Esophagus mucosa (tissue), 1 donor: ENCODE measurements around the gene BMP4. TPM values are rescaled to one million over a fixed set of nuclear protein-coding genes. Genes with fewer than 3 reads are reported as not detected.
A peak's percentile ranks its signal among the peaks of the same experiment; 100 is the strongest.
"Not testable (repeated sequence)": the region's sequence is repeated elsewhere in the genome, so short reads cannot be mapped to it uniquely, and the experiment has no call there.

Experiments
- ATAC-seq: fragments of 200-7000 bp; cut with Tn5 transposase; one replicate; pipeline ENCODE4 v1.9.1; 2020
- total RNA-seq: library from RNA; stranded (reverse); gene quantifications from one replicate; pipeline ENCODE4 v1.2.4, GENCODE V29; 2023
- donor health status: DM: yes; HTN: yes; CAD: no.

The BMP4 gene
- total RNA-seq: 2.0 TPM

DNA sequence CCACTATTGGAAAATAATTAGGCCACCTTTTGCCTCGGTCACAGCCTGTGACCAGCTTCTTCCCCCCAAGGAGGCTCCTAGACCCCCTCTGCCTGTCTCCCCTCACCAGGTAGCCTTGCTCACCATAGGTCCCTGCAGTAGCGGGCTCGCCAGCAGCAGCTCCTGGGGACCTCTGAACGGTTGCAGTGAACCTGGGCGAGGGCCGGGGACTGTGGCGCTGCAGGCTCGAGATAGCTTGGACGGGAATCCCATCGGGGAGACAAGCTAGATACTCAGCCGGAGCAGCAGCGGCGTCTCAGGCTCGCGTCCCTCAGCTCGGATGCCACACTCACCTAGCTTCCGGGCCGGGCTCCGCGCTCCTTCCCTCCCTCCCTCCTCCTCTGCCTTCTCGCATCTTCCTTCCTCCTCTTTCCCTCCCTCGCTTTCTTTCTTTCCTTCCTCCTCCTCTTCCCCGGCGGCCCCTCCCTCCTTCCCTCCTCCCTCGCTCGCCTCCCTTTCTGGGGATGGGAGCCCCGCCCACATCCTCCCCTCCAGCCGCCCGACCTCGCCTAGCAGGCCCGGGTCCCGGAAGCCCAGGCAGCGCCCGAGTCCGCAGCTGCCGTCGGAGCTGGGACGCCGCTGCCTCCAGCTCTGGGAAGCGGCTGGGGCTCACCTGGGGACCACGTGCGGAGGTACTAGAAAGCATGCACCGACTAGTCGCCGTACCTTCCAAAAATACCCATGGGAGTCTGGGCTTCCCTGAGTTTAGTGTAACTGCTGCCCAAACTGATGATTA is at the start of gene BMP4:
Gene BMP4, minus strand, starts transcription at position 399 of the 775 bp plus-strand sequence. CDS start 4,603 bp downstream, outside the sequence.
- peak; percentile 67 for ATAC-seq

DNA sequence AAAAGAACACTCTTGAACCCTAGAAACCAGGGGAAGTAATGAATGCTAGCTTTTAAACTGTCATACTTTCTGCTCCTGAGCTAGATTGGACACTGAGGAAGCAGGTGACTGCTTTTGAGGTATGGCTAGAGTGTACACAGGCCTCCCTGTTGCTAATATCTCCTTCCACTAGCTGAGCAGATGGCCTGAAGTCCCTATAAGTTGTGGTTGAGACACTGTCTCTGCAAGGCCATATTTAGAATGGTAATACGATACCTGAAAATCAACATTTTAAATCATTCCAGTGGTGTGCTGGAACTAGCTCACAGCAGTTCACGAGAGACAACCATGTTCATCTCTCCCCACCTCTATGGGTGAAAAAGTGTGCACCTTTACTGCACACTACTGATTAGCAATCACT is 46.4 kb upstream of the BMP4 start:
- ATAC-seq: no peak

DNA sequence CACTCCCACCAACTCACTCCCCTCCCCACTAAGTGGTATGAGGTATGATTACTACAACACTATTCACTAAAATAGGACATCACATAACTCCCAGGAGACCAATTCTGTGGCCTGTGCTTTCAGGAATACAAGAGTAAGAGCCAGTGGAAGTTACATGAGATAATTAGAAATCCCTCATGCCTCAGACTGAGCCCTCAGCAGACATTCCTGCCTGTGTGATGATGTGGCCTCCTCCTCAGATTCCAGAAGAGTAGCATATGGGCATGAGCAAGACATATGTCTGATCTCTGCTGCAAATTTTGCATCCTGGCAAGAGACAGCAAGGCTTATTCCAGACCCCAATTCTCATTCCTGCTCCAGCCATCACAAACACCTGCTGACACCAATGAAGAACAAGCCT is 46.0 kb upstream of the BMP4 start:
- no peak for ATAC-seq

DNA sequence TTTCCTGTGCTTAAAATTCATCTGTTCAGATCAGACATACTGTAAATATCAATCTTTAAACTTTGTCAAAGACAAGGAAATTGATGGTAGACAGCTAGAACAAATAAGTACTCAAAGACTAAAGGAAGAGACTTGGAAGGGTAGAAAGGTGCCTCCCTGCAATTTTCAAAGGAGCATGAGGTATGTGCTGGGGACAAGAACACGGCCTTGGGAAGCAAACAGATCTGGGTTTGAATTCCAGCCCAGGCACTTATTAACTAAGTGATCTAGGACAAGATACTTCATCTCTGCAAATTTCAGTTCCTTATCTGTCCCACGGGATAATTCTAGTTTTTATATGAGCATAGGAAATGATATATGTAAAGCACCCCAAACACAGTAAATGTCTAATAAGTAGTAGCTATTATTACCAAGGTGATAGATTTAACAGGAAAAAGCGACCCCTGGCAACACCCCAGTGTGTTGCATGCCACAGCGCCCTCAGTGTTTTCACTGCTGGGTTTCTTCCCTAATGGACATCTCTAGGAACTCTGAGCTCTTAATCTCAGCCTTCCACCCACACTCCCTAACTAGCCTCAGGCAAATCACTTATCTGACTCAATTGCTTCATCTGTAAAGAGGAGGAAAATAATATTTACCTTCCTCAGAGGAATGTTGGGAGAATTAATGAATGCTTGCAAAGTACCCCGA is 44.7 kb upstream of the BMP4 start:
- ATAC-seq: no peak

DNA sequence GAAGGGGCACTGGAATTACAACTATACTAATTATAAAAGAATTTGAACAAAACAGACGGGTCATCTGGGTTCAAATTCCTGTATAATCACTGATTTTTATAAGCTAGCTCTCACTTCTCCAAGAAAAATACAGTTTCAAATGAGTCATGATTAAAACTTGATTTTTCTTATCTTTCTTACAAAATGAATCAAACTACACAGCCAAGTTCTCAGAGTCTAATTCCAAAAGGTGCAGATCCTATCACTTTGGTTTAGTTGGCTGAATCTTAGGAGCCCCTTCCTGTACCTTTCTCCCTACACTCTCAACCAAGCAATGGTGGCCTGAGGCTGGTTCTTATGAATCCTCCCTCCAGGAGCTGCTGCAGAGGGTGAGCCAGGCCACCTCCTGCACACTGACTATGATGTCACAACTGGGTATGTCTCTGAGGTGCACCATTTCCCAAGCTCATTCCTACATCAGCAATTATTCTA is 43.8 kb upstream of the BMP4 start:
- ATAC-seq: no peak

DNA sequence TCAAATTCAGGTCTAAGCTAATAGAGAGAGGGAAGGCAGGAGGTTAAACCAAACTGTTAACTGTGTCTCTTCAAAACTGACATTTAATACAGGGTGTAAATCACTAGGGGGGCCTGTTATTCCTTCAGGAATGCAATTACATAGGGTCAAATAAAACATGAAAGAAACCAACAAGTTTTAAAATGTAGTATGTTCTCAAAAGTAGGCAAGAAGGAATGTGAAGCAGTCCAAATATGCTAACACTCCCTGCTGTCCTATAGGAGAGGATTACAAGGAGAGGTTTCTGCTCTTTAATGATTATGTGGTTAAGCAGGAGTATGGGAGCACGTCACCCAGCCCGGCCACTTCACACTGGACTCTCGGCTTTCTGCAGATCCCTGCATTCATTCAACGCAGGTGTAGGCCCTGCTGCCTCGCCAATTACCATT is 42.5 kb upstream of the BMP4 start:
- no peak for ATAC-seq

DNA sequence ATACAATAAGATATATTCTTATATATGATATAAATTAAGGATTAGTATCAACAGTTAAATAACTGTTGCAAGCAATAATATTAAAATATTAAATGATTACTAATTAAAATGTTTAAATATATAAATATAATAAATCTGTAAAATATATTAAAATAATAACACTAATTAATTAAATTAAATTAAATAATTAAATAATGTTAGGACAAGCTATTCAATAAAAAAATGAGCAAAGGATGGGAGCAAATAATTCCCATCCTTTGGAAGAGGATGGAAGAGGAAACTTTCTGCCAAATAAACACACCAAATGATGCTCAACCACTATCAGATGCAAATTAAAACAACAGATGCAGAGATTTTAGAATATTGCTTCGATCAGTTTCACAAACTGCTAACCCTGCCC is 39.4 kb upstream of the BMP4 start:
- no peak for ATAC-seq

DNA sequence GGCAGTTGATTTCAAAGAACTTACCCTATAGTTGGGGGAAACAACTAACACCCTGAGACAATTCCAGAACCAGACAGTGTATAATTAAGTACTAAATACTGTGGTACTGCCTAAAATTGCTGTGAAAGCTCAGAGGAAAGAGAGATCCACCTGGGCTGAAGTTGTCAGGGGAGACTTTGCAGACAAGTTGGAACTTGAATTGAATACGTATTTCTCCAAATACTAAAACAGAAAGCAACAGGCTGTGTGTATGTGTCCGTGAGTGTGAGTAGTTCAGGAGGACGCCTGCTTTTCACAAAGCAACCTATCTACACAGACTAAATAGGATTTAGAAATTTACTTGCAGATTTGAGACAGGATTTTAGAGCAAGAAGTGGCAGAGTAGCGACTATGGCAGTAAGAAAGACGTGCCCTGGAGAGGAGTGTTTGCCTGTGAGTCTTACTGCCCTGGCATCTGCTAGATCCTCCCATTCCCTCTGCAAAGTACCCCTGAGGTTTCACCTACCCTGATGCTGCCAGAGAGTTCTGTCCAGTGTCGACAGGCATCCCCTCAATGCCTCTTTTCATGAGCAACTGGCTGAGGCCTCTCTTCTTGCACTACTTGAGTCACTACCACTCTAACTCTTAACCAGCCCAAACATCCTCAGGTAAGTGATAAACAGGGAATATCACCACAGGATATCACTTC is 37.4 kb upstream of the BMP4 start:
- no peak for ATAC-seq

DNA sequence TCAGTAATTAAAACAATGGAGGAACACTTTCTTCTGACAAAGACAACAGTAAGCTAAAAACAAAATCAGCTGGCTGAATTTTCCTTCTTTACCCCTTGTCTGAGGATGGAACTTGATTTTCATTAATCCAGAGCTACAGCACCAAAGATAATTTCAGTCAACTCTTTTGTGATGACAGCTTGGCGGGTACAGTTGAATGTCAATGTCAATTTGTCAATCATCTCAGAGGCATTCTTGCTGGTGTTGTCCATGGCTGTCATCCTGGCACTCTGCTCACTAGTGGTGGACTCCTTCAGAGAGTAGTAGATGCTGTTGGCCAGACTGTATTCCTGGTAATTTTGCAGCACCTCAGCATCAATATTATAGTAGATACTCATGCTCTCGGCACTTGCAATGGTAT is 34.4 kb upstream of the BMP4 start:
- no peak for ATAC-seq

DNA sequence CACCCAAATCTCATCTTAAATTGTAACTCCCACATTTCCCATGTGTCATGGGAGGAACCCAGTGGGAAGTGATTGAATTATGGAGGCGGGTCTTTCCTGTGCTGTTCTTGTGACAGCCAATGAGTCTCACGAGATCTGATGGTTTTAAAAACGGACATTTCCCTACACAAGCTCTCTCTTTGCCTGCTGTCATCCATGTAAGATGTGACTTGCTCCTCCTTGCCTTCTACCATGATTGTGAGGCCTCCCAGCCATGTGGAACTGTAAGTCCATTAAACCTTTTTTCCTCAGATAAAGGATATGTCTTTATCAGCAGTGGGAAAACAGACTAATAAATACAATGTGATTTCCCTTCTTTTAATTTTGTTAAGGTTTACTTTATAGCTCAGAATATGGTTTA is 30.1 kb upstream of the BMP4 start:
- not testable (repeated sequence) for ATAC-seq

DNA sequence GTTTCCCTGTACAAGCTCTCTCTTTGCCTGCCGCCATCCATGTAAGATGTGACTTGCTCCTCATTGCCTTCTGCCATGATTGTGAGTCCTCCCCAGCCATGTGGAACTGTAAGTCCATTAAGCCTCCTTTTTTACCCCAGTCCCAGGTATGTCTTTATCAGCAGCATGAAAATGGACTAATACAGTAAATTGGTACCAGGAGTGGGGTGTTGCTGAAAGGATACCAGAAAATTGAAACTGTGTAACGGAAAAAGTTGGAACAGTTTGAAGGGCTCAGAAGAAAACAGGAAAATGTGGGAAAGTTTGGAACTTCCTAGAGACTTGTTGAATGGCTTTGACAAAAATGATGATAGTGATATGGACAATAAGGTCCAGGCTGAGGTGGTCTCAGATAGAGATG is 28.3 kb upstream of the BMP4 start:
- ATAC-seq: not testable (repeated sequence)

DNA sequence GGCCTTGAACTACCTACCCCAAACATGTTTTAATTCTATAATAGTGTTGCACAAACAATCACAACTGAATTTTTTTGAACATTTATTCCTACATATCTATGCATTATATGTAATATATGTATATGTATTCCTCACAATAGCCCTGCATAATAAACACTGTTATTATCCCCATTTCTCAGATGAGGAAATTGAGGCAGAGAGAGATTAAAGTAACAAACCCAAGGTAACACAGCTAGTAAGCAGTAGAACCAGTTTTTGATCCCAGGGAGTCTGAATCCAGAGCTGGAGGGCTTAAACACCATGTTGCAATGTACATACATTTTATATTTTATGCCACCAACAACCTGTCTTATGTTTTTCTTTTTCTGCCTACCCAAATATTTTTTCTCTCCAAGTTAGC is 26.5 kb upstream of the BMP4 start:
- no peak for ATAC-seq

DNA sequence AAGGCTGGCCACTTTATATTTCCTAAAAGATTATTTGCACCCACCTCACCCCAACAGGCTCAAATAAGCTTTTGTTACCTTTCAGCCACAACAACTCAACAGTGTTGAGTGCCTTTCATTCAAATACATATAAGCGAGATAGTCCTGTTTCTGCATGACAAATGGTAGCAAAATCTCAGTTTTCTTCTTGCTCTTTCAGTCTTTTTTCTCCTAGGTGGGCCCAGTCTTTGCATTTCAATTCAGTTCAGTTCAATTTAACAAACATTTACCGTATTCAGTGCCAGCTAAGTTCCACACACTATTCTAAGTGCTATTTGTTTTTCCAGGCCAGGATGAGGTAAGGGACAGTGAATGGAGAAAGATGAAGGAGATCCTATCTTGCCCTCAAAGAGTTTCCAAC is 25.9 kb upstream of the BMP4 start:
- ATAC-seq: no peak

DNA sequence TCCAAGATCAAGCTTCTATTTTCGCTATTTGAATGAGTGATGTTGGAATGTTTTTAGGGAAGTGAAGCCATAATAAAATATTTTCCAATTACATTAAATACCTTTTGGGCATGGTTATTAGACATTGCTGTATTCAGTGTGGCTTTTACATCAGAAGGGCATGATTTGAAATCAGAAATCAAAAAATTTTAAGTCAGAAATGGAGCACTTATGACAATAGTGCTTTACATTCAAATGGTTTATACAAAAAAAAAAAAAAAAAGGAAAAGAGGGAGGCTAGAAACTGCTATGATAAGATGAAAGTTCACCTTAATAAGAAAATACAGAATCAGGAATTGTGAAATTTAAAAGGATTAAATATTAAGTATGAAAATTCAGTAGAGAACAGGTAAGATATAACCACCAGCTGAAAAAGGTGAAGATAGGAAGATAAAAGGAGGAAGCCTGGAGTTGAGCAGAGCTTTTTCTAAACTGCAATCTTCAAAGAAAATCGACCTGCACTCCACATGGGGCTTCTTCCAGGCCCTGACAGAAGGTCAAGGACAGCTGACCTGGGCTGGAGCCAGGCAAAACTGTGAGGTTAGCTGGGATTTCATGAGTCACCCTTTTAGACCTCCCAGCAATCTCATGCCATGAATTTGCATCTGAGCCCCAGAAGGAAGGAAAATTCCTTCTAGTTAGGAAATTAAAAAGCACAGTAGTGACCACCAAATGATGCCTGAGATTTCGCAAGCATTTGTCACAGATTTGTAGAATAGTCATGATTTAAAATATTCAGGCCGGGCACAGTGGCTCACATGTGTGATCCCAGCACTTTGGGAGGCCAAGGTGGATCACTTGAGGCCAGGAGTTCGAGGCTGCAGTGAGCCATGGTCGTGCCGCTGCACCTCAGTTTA is 23.4 kb upstream of the BMP4 start:
- ATAC-seq: no peak

DNA sequence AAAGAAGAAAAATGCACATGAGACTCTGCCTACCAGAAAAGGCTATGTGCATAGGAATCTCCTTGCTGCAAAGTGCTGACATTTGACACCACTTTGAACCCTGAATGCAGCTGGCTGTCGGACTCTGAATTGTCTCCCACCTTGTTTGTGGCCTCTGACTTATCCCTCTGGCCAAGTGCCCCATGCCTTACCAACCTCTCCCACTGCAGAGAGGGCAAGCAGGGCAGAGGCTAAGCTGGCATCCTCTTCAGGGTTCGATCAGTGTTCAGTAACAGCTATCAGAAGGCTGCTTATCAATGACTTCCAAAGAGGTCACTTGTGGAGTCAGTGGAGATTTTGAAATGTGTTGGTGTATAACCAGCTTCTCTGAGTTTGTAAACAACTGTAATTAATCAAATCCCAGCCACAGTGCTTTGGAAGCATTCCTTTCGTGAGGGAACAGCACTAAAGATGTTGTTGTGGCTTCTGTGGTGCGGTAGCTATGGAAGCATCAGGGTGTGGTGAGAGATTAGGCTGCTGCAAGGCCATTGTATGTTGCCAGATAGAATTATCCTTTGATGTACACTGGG is 22.6 kb upstream of the BMP4 start:
- ATAC-seq: no peak

DNA sequence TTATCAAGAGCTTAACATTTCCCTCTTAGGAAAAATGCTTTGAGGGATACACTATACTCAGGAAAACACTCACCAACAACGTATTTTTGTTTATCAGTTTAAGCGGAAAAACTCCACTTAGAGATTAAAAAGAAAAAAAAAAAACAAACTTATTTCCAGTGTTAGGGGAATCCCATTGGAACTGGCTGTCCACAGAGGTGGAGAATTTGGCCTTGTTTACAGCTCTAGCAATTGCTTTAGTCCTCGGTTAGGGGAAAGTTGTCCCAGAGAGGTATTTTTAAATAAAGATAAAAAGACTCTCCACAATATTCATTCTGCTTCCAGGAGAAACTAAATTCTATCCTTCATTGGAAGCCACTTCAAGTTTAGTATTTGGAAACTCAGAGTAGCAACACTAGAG is 21.6 kb upstream of the BMP4 start:
- no peak for ATAC-seq

DNA sequence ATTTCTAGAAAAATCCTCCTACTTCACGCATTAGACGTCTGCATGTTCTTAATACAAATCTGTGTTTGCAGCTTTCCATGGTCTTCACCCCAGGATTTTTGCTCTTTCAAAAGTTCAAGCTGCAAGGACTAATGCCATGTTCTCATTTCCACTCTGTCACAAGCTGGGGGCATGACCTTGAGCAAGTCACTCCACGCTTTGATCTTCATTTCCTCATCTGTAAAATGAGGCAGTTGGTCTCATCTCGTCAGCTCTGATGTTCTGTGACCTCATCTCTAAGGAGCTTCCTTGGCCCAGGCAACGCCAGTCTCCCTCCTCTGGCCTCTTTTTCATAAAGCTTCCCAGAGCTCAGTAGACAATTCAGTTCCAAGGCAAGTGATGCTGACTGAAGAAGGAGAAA is 18.8 kb upstream of the BMP4 start:
- no peak for ATAC-seq

DNA sequence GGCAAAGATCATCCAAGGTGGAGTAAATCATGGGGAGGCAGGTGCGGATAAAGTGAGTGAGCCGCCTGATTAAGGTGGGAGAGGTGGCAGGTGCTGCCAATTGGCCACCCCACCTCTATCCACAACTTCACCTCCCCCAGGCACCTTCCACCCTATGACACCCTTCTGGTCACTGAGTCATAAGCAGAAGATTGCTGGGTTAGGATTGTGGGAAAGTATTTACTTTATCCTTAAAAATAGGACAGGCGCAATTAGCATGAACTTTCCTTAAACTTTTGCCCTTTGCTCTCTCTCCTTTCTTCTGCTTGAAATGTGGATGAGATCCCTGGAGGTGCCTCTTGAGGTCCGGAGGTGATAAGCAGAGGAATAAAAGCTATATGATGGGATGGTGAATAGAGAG is 14.9 kb upstream of the BMP4 start:
- no peak for ATAC-seq

DNA sequence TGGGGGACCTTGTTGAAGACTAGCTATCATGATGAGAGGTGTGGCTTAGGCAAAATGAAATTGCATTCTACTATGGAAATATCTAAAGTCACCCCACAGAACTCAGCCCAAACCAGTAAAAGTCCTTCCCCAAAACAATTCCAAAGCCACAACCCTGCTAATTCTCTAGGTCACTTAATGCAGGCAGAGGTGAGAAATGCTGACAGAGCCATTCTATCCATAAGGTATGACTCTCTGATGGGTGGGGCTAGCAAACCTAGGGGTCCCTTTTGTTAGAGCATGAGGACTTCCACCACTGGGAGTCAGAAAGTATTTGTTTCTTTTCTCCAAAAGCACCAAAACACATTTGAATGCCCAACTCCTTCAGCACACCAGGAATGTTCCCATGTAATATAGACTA is 12.7 kb upstream of the BMP4 start:
- ATAC-seq: no peak

DNA sequence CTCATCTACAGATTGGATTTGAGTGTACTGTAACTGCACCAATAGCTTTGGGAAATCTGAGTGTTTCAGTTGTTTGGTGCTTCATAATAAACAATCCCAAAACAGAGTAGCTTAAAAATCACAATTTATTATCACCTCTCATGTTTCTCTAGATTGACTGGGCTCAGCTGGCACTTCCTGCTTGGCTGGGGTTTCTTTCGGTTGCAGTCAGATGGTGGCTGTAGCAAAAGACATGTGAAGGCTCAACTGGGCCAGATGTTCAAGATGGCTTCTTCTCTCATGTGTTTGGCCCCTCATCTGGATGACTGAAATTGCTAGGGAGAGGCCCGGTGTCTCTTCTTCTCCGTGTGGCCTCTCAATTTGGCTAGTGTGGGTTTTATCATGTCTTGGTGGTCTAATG is 12.1 kb upstream of the BMP4 start:
- ATAC-seq: no peak

DNA sequence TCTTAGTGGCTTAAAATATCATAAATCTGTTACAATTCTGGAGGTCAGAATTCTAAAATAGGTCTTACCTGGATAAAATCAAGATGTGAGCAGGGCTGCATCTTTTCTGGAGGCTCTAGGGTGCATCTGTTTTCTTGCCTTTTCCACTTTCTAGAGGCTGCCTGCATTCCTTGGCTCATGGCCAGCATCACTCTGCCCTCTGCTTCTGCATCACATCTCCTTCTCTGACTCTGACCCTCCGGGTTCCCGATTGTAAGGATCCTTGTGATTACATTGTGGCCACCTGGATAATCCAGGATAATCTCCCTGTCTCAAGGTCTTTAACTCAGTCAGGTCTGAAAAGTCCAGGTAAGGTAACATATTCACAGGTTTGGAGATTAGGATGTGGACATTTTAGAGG is 11.0 kb upstream of the BMP4 start:
- ATAC-seq: no peak

DNA sequence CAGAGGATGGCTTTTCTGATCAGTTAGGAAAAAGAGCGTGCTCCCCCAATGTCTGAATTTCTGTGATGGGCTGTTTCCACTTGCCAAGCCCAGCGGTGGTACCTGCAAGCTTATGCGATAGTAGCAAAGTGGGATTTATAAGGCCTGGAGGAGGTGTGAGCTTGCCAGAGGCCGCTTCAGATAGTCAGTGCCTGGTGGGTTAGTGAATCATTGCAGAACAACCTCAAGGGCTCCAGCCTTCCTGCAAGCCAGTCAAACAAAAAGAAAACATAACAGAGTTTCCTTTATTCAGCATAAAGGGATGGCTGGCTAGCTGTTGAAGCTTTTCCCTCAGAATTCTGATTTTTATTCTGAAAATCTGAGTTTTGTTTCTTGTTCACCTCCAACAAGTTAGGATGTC is 7.6 kb upstream of the BMP4 start:
- ATAC-seq: no peak
